NCI-H2227 (cell line): Measurements from ENCODE around the gene GRIFIN.

ENCODE experiments used
- DNase-seq: peaks from one replicate; lab custom pipeline; 2025; ENCODE audit not compliant: unreplicated experiment; lab: John Stamatoyannopoulos, UW

Gene GRIFIN

GRCh38 chr7:2476298-2476697, at the start of gene GRIFIN:
Gene GRIFIN, minus strand, starts transcription at chr7:2476398. Its CDS starts 15 bp downstream, at chr7:2476383.
- DNase-seq: no peak

- no peak for DNase-seq
Observed at GRCh38 chr7:2524808-2525657, 48.8 kb upstream of the GRIFIN start.

GRCh38 chr7:2523941-2524807, 48.0 kb upstream of the GRIFIN start:
- no peak for DNase-seq

DNA sequence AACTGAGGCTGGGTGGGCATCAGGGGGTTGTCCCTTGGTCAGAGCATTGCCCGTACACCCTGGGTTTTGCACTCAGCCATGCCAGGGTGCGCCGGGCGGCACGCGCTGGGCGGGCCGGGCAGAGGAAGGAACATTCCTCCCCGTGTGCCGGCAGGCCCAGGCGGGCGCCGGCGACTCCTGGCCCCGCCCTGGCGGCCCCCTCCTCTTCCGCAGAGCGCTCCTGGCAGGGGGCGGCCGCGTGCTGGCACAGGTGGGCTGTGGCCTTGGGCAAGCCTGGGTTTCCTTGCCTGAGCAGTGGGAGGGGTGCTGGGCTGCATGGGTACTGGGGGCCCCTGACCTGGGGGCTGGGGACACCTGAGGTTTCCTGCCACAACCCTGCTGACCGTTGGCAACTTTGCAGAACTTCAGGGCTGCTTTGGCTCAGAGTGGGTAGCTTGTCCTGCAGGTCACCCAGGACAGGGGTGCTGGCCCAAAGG, 47.3 kb upstream of the GRIFIN start:
- DNase-seq: no peak

GRCh38 chr7:2522780-2523433, 46.7 kb upstream of the GRIFIN start:
- DNase-seq: no peak

DNA sequence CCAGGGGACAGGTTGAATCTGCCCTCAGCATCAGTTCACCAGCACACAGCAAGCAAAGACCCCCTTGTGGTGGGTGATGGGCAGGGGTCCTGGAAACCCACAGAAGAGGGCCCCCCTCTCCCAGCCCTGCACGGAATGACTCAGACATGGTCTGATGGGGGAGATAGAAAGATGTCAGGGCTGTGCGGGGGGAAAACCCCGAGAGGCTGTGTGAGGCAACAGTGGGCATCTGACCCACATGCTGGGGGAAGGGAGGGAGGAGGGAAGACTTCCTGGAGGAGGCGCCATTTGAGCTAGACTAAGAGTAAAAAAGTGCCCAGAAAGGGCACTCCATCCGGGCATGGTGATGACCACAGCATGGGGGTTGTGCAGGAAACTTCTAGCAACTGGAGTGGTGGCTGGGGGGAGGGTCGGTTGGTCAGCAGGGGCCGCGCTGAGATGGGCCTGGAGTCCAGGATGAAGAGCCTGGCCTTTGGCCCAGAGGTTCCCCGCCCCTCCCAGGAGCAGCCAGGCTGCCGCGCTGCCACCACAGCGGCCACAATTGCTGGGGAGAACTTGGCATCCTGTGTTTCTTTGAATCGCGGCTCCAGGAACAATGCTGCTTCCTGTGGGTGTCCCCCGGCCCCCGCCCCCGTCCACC, 45.9 kb upstream of the GRIFIN start:
- no peak for DNase-seq

DNA sequence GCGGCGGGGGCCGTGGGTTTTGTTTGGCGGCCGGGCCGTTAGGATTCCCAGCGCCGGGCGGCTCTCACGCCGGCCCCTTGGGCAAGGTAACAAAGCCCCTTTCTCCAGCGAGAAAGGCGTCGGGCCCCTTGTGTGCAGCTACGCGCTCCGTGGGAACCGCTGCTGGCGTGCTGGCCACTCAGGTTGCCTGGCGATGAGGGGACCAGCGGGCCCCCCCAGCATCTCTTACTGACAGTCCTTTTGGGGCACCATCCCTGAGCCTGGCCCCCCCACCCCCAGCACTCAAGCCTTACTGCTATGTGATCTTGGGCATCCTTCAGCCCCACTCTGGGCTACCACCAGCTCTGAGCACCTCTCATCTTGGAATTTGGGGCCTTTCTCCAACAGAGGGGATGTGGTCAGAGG, 45.1 kb upstream of the GRIFIN start:
- no peak for DNase-seq

- no peak for DNase-seq
Observed at GRCh38 chr7:2520761-2521290, 44.6 kb upstream of the GRIFIN start.

GRCh38 chr7:2520131-2520760, 44.0 kb upstream of the GRIFIN start:
- peak; percentile 29 for DNase-seq

DNA sequence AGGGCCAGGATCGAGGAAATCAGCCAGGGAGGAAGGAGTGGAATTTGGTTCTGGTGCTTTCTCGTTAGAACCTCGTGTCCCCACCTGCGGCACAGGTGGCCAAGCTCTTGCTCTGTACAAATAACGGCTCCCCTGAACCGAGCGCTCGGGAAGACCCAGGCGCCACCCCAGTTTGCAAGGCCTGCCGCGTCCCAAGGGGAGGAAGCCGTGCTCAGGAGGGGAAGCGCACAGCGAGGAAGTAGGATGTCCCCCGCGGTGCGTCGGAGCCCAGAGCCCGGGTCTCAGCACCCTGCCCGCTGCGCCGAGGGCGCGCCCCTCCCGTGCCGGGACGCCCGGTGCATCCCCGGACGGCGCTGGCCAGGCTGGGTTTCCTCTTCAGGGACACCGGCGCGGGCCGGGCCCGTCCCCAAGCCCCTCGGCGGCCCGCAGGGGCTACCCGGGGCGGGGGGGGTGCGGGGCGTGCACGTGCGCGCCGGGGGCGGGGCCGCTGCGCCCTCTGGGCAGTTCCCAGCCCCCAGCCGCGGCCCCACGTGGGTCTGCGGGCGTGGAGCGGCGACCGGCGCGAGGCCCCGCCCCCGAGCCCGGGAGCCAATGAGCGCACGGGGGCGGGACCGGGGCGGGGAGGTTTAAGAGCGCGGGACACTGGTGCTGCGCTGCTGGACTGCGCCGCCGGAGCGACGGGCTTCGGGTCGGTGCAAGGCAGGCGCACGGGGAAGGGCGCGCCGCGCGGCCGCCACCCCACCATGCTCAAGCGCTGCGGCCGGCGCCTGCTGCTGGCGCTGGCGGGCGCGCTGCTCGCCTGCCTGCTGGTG, 43.1 kb upstream of the GRIFIN start, which contains the start of gene LFNG:
Gene LFNG (plus strand): TSS at position 656 of the 812 bp plus-strand sequence. CDS start 88 bp downstream, at position 744.
- peak; percentile 92 for DNase-seq

GRCh38 chr7:2518737-2519118, 42.5 kb upstream of the GRIFIN start:
- no peak for DNase-seq

DNA sequence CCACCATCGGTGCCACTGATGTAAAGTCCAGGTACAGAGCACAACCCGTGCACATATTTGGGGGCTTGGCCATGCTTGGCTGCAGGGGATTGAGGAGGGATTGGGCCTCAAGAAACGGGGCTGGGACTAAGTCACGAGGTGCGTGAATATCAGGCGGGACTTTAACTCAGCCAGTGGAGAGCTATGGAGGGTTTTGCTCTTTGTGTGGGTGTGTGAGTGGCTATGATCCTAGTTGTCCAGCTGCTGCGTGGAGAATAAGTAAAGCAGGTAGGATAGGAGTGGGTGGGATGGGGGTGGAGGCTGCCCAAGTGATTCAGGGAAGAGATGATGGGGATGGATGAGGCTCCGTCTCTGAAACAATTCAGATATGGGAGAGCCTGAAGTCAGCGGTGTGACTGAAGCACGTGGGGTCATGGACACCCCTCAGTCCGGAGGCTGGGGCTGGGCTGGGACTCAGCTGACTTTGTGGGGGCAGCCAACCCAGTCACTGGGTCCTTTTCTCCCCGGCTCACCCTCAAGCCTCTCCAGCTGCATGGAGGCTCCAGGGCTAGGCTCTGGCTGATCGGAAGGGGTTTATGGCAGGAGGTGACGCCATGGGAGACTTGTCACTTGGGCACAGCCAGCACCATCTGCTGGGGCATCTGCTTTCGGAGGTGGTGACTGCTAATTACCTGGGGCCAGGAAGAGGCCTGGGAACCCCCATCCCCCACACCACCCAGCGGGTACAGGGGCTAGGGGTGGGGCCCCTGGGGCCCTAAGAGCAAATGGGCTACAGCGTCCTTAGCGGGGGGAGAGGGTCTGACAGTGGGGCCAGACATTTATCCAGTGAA, 41.7 kb upstream of the GRIFIN start:
- no peak for DNase-seq

DNA sequence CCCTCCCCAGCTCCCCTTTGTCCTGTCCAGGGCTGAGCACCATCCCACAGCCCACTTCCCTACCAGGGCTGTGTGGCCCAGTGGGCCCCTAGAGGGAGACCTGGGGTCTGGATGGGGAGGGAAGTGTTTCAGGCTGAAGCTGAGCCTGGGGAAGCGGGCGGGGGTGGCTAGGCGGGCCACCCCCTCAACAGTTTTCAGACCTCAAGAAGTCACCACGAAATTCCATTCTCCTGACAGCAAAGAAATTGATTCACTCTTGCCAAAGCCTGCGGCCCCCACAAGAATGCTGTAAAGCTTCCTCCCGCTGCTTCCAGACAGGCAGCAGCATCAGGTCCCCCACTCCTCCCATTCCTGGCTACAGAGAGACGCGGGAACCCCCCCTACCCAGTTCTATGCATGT, 40.8 kb upstream of the GRIFIN start:
- no peak for DNase-seq

- peak; percentile 23 for DNase-seq
Observed at GRCh38 chr7:2516194-2516555, 40.0 kb upstream of the GRIFIN start.

- no peak for DNase-seq
Observed at GRCh38 chr7:2515424-2516193, 39.4 kb upstream of the GRIFIN start.

DNA sequence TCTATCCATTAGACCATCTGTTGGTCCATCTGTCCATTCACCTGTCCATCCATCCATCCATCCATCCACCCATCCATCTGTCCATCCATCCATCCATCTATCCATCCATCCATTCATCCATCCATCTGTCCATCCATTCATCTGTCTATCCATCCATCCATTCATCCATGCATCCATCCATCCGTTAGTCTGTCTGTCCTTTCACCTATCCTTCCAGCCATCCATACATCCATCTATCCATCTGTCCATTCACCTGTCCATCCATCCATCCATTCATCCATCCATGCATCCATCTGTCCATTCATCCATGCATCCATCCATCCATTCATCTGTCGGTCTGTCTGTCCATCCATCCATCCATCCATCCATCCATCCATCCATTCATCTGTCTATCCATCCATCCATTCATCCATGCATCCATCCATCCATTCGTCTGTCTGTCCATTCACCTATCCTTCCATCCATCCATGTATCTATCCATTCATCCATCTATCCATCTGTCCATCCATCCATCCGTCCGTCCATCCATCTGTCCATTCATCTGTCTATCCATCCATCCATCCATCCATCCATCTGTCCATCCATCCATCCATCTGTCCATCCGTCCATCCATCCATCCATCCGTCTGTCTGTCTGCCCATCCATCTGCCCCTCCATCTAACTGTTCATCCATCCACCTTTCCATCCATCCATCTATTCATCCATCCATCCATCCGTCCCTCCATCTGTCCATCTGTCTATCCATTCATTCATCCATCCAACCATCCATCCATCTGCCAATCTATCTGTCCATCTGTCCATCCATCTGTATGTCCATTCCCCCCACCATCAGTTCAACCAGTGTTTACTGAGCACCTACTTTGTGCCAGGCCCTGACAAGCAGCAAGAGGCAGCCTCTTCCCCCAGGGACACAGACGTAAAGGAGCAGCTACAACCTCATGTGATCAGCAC, 38.5 kb upstream of the GRIFIN start:
- DNase-seq: no peak

GRCh38 chr7:2513702-2514101, 37.5 kb upstream of the GRIFIN start:
- no peak for DNase-seq
